Measurements from ENCODE around the gene USP48. TPM values are rescaled to one million over a fixed set of nuclear protein-coding genes. Genes with fewer than 3 reads are reported as not detected.

USP48 gene
- total and polyA plus RNA-seq, 5 donors from 2014 or later, result 31.3 to 126 (median 39.2) TPM

DNA sequence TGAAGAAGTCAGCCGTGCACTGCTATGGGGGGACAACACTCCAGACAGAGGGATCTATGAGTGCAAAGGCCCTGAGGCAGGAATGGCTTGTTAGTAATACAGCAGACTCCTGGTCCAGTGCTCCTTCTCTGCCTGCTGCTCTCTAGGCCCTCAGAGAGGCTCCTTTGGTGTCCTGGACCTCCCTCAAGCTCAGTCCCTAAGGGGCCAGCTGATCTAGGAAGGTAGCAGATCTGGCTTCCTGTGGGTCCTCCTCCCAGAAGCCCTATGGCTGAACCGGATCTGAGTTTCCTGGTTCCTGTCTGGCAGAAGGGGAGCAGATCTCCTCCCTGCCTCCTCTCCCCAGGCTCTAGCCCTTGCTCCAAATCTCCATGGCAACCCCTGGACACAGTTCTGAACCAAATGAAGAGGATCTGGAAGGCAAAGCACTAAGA is 28.9 kb upstream of the USP48 start, which contains the start of gene LDLRAD2:
LDLRAD2 (plus strand) TSS at position 391 of the 431 bp plus-strand sequence. CDS start 187 bp downstream, outside the sequence.
- no peaks in the 10 kb centered on the region for H3K36me3 Mint-ChIP-seq
- H3K9me3 Mint-ChIP-seq, result peaks cover 0 to 4% (median 0%) of the 10 kb centered on the region in 7 donors
- ATAC-seq (ENCODE audit: low read depth in 2 of 2) (no peak), DNase-seq (no peak)
- Histone ChIP-seq H3K27ac (ENCODE audit: insufficient read depth, low read length, poor library complexity, severe bottlenecking) (no peak within 1 kb of the TSS), H3K27me3 (ENCODE audit: control insufficient read depth, insufficient read depth, low read length) (peaks cover 8% of the 10 kb centered on the region), H3K4me3 (ENCODE audit: low read depth, low read length) (no peak within 1 kb of the TSS), H3K4me1 (ENCODE audit: control insufficient read depth, insufficient read depth, low read length, poor library complexity, severe bottlenecking) (no peaks in the 10 kb centered on the region), H3K36me3 (ENCODE audit: control insufficient read depth, insufficient read depth, low read length) (no peaks in the 10 kb centered on the region), H3K9me3 (ENCODE audit: control insufficient read depth in 2 of 2, low read length in 2 of 2) (no peaks in the 10 kb centered on the region)
- no peak within 1 kb of the TSS for H3K27ac Mint-ChIP-seq
- peak within 1 kb of the TSS in 1 of 4 donors; percentile 44 for H3K4me3 Mint-ChIP-seq
- peaks cover 0 to 4% (median under 1%) of the 10 kb centered on the region in 4 donors for H3K4me1 Mint-ChIP-seq
- H3K27me3 Mint-ChIP-seq, result peaks cover 35% of the 10 kb centered on the region

DNA sequence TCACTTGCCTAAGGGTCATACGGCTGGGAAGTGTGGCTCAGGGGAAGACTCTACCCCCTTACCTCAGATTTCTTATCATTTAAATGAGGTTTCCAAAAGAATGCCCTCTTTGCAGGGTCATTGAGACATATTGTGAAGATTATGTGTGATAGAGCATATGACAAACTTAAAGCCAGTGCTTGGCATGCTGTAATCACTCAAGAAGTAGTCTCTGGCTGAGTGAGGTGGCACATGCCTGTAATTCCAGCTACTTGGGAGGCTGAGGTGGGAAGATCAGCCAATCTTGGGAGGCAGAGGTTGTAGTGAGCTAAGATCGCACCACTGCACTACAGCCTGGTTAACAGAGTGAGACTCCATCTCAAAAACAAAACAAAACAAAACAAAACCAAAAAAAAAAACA is 21.6 kb upstream of the USP48 start:
- Mint-ChIP-seq H3K36me3 (no peaks in the 10 kb centered on the region), H3K27ac (no peak overlapping the region), H3K4me3 (no peak overlapping the region), H3K9me3 (no peaks in the 10 kb centered on the region), H3K4me1 (no peaks in the 10 kb centered on the region), H3K27me3 (peaks cover 6% of the 10 kb centered on the region)
- H3K4me1 ChIP-seq (ENCODE audit: control insufficient read depth, insufficient read depth, low read length, poor library complexity, severe bottlenecking), result no peaks in the 10 kb centered on the region
- no peak overlapping the region for H3K27ac ChIP-seq (ENCODE audit: insufficient read depth, low read length, poor library complexity, severe bottlenecking)
- H3K9me3 ChIP-seq (ENCODE audit: control insufficient read depth in 2 of 2, low read length in 2 of 2), result no peaks in the 10 kb centered on the region
- H3K27me3 ChIP-seq (ENCODE audit: control insufficient read depth, insufficient read depth, low read length), result no peaks in the 10 kb centered on the region
- ATAC-seq (ENCODE audit: low read depth in 2 of 2), result no peak
- DNase-seq, result no peak
- H3K4me3 ChIP-seq (ENCODE audit: low read depth, low read length), result no peak overlapping the region
- H3K36me3 ChIP-seq (ENCODE audit: control insufficient read depth, insufficient read depth, low read length), result no peaks in the 10 kb centered on the region

DNA sequence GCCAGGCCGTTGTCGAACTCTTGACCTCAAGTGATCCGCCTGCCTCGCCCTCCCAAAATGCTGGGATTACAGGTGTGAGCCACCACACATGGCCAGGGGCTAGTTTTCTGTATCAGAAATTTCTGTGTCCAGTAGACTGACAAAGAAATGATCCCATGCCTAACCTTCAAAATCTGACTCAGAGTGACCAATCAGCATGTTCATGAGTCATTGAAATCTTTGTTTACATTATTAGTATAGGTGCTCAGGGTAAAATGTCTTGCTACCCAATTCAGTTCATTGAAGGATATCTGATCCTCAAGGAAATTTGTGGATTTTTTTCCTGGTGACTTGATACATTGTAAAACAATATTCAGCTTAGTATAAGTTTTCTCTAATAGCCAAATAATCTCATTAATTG is 18.2 kb upstream of the USP48 start:
- Histone ChIP-seq H3K27me3 (ENCODE audit: control insufficient read depth, insufficient read depth, low read length) (no peaks in the 10 kb centered on the region), H3K4me1 (ENCODE audit: control insufficient read depth, insufficient read depth, low read length, poor library complexity, severe bottlenecking) (no peaks in the 10 kb centered on the region), H3K4me3 (ENCODE audit: low read depth, low read length) (no peak overlapping the region), H3K27ac (ENCODE audit: insufficient read depth, low read length, poor library complexity, severe bottlenecking) (no peak overlapping the region), H3K36me3 (ENCODE audit: control insufficient read depth, insufficient read depth, low read length) (no peaks in the 10 kb centered on the region), H3K9me3 (ENCODE audit: control insufficient read depth in 2 of 2, low read length in 2 of 2) (no peaks in the 10 kb centered on the region)
- Mint-ChIP-seq H3K27ac (peak overlapping the region in 1 of 3 donors; percentile 48), H3K36me3 (no peaks in the 10 kb centered on the region), H3K27me3 (no peaks in the 10 kb centered on the region), H3K4me3 (no peak overlapping the region), H3K4me1 (no peaks in the 10 kb centered on the region), H3K9me3 (peaks cover 0 to 3% (median 0%) of the 10 kb centered on the region in 7 donors)
- no peak for DNase-seq
- no peak for ATAC-seq (ENCODE audit: low read depth in 2 of 2)

DNA sequence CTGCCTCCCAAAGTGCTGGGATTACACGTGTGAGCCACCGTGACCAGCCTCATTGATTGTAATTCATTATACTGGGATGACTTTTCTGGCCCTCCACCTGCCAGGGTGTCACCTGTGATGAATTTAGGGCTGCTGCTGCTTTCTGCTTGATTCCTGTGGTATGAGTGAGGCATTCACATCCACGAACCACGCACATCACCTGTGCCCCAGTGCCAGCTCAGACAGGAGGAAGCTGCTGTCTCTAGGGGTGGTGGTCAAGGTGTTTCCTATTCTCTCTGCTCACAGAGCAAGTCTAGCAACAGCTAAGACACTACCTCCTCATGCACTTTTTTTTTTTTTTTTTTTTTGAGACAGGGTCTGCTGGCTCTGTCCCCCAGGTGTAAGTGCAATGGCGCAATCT is 16.8 kb upstream of the USP48 start:
- no peak overlapping the region for H3K27ac ChIP-seq (ENCODE audit: insufficient read depth, low read length, poor library complexity, severe bottlenecking)
- no peak overlapping the region for H3K4me3 ChIP-seq (ENCODE audit: low read depth, low read length)
- H3K27ac Mint-ChIP-seq, result no peak overlapping the region
- no peaks in the 10 kb centered on the region for H3K4me1 Mint-ChIP-seq
- H3K27me3 ChIP-seq (ENCODE audit: control insufficient read depth, insufficient read depth, low read length), result no peaks in the 10 kb centered on the region
- peaks cover 0 to 5% of the 10 kb centered on the region in 2 experiments for H3K9me3 ChIP-seq (ENCODE audit: control insufficient read depth in 2 of 2, low read length in 2 of 2)
- H3K4me3 Mint-ChIP-seq, result no peak overlapping the region
- H3K9me3 Mint-ChIP-seq, result peaks cover 0 to 3% (median 0%) of the 10 kb centered on the region in 7 donors
- DNase-seq (no peak), ATAC-seq (ENCODE audit: low read depth in 2 of 2) (no peak)
- H3K36me3 Mint-ChIP-seq, result peaks cover 2% of the 10 kb centered on the region
- no peaks in the 10 kb centered on the region for H3K36me3 ChIP-seq (ENCODE audit: control insufficient read depth, insufficient read depth, low read length)
- H3K27me3 Mint-ChIP-seq, result no peaks in the 10 kb centered on the region
- H3K4me1 ChIP-seq (ENCODE audit: control insufficient read depth, insufficient read depth, low read length, poor library complexity, severe bottlenecking), result no peaks in the 10 kb centered on the region

DNA sequence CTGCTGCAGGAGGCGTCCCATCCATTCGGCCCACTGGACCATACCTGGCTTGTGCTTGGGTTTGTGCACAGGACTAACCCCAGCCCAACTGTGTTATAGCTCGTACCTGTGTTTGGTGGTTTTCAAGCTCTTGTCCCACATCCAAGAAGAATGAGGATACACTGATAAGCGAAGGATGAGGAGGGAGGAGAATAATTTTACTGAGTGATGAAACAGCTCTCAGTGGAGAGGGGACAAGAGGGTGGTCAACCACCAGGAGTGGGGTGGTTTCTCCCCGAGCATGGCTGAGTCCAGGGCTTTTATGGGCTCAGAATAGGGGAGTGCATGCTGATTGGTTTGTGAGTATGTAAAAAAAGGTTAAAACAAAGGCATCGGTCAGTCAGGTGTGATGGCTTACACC is 12.1 kb upstream of the USP48 start:
- no peak for ATAC-seq (ENCODE audit: low read depth in 2 of 2)
- H3K4me1 ChIP-seq (ENCODE audit: control insufficient read depth, insufficient read depth, low read length, poor library complexity, severe bottlenecking), result no peaks in the 10 kb centered on the region
- Mint-ChIP-seq H3K36me3 (peaks cover 5% of the 10 kb centered on the region), H3K9me3 (peaks cover 0 to 5% (median 0%) of the 10 kb centered on the region in 7 donors), H3K4me1 (peaks cover 0 to 10% (median 0%) of the 10 kb centered on the region in 4 donors), H3K27ac (no peak overlapping the region), H3K4me3 (no peak overlapping the region), H3K27me3 (no peaks in the 10 kb centered on the region)
- H3K36me3 ChIP-seq (ENCODE audit: control insufficient read depth, insufficient read depth, low read length), result no peaks in the 10 kb centered on the region
- DNase-seq, result no peak
- H3K9me3 ChIP-seq (ENCODE audit: control insufficient read depth in 2 of 2, low read length in 2 of 2), result peaks cover 0 to 7% of the 10 kb centered on the region in 2 experiments
- no peak overlapping the region for H3K27ac ChIP-seq (ENCODE audit: insufficient read depth, low read length, poor library complexity, severe bottlenecking)
- H3K4me3 ChIP-seq (ENCODE audit: low read depth, low read length), result no peak overlapping the region
- no peaks in the 10 kb centered on the region for H3K27me3 ChIP-seq (ENCODE audit: control insufficient read depth, insufficient read depth, low read length)

DNA sequence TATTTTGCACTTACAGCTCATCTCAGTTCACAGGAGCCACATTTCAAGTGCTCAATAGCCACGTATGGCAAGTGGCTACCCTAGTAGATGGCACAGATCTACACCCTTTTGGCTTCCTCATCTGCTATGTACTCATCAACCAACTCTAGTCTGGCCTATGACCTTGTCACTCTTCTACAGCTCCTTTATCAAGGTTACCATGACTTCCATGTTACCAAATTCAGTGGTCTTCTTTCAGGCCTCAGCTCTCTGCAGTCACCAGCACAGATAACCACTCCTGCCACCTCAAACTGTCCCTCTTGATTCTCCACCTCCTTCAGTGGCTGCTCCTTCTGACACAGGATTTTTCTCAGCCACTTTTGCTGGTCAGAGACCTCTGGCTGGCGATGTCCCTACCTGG is 11.7 kb upstream of the USP48 start:
- no peak overlapping the region for H3K4me3 Mint-ChIP-seq
- no peak for ATAC-seq (ENCODE audit: low read depth in 2 of 2)

DNA sequence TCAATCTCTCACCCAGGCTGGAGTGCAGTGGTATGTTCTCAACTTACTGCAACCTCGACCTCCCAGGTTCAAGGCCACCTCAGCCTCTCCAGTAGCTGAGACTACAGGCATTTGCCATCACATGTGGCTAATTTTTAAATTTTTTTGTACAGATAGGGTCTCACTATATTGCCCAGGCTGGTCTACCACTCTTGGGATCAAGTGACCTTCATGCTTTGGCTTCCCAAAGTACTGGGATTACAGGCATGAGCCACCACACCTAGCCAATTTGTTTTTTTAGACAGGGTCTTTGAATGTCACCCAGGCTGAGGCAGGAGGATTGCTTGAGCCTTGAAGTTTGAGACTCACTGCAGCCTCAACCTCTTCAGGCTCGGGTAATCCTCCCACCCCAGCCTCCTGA is 10.2 kb upstream of the USP48 start:
- H3K36me3 Mint-ChIP-seq, result peaks cover 5% of the 10 kb centered on the region
- Histone ChIP-seq H3K36me3 (ENCODE audit: control insufficient read depth, insufficient read depth, low read length) (no peaks in the 10 kb centered on the region), H3K4me1 (ENCODE audit: control insufficient read depth, insufficient read depth, low read length, poor library complexity, severe bottlenecking) (no peaks in the 10 kb centered on the region), H3K27ac (ENCODE audit: insufficient read depth, low read length, poor library complexity, severe bottlenecking) (no peak overlapping the region), H3K4me3 (ENCODE audit: low read depth, low read length) (no peak overlapping the region), H3K9me3 (ENCODE audit: control insufficient read depth in 2 of 2, low read length in 2 of 2) (peaks cover 0 to 7% of the 10 kb centered on the region in 2 experiments), H3K27me3 (ENCODE audit: control insufficient read depth, insufficient read depth, low read length) (no peaks in the 10 kb centered on the region)
- peaks cover 0 to 12% (median 0%) of the 10 kb centered on the region in 4 donors for H3K4me1 Mint-ChIP-seq
- no peak overlapping the region for H3K27ac Mint-ChIP-seq
- H3K27me3 Mint-ChIP-seq, result peaks cover 5% of the 10 kb centered on the region
- no peak overlapping the region for H3K4me3 Mint-ChIP-seq
- peaks cover 0 to 5% (median 0%) of the 10 kb centered on the region in 7 donors for H3K9me3 Mint-ChIP-seq
- DNase-seq, result no peak
- ATAC-seq (ENCODE audit: low read depth in 2 of 2), result no peak

More for the DNA sequence above, 11.7 kb upstream of the USP48 start:
- Histone ChIP-seq H3K27ac (ENCODE audit: insufficient read depth, low read length, poor library complexity, severe bottlenecking) (no peak overlapping the region), H3K9me3 (ENCODE audit: control insufficient read depth in 2 of 2, low read length in 2 of 2) (peaks cover 0 to 7% of the 10 kb centered on the region in 2 experiments), H3K4me1 (ENCODE audit: control insufficient read depth, insufficient read depth, low read length, poor library complexity, severe bottlenecking) (no peaks in the 10 kb centered on the region), H3K27me3 (ENCODE audit: control insufficient read depth, insufficient read depth, low read length) (no peaks in the 10 kb centered on the region), H3K4me3 (ENCODE audit: low read depth, low read length) (no peak overlapping the region), H3K36me3 (ENCODE audit: control insufficient read depth, insufficient read depth, low read length) (no peaks in the 10 kb centered on the region)
- Mint-ChIP-seq H3K27me3 (no peaks in the 10 kb centered on the region), H3K9me3 (peaks cover 0 to 5% (median 0%) of the 10 kb centered on the region in 7 donors), H3K4me1 (peaks cover 0 to 12% (median 0%) of the 10 kb centered on the region in 4 donors), H3K36me3 (peaks cover 5% of the 10 kb centered on the region), H3K27ac (no peak overlapping the region)
- no peak for DNase-seq

DNA sequence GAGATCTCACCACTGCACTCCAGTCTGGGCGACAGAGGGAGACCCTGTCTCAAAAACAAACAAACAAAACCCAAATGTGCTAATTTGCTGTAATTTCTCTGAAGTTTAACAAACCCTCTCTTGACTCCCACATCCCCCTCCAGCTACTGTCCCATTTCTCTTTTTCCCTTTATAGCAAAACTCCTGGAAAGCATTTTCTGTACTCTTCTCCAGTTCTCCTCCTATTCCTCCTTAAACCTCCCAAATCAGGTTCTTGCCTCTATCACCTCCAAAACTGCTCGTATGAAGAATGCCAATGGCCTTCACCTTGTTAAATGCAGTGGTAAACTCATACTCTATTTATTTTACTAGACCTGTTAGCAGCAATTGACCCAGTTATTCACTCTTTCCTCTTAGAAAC is 3.7 kb upstream of the USP48 start:
- H3K27ac Mint-ChIP-seq, result no peak overlapping the region

More for the DNA sequence above, 3.7 kb upstream of the USP48 start:
- peak overlapping the region in 2 of 4 donors; percentile 61 to 77 for H3K4me3 Mint-ChIP-seq
- no peaks in the 10 kb centered on the region for H3K27me3 ChIP-seq (ENCODE audit: control insufficient read depth, insufficient read depth, low read length)
- H3K9me3 Mint-ChIP-seq, result peaks cover 0 to 2% (median 0%) of the 10 kb centered on the region in 7 donors
- no peak overlapping the region for H3K4me3 ChIP-seq (ENCODE audit: low read depth, low read length)
- ATAC-seq (ENCODE audit: low read depth in 2 of 2) (no peak), DNase-seq (no peak)
- H3K4me1 ChIP-seq (ENCODE audit: control insufficient read depth, insufficient read depth, low read length, poor library complexity, severe bottlenecking), result peaks cover 4% of the 10 kb centered on the region
- H3K36me3 Mint-ChIP-seq, result no peaks in the 10 kb centered on the region
- H3K9me3 ChIP-seq (ENCODE audit: control insufficient read depth in 2 of 2, low read length in 2 of 2), result no peaks in the 10 kb centered on the region
- no peak overlapping the region for H3K27ac ChIP-seq (ENCODE audit: insufficient read depth, low read length, poor library complexity, severe bottlenecking)
- peaks cover 8 to 18% (median 10%) of the 10 kb centered on the region in 4 donors for H3K4me1 Mint-ChIP-seq
- H3K27me3 Mint-ChIP-seq, result peaks cover 27% of the 10 kb centered on the region
- H3K36me3 ChIP-seq (ENCODE audit: control insufficient read depth, insufficient read depth, low read length), result no peaks in the 10 kb centered on the region
